HG03378 (cell line): Measurements from ENCODE around the gene GALNT7.

ENCODE experiments used
- ATAC-seq: cut with Tn5 transposase; IDR thresholded peaks from one replicate; pipeline ENCODE4 v1.9.1; 2021; ENCODE audit warnings: mild to moderate bottlenecking, moderate library complexity; ENCODE audit not compliant: unreplicated experiment

The GALNT7 gene

GRCh38 chr4:173258866-173259265, 90.3 kb downstream of the GALNT7 start:
- no peak for ATAC-seq

GRCh38 chr4:173259310-173259709, 90.7 kb downstream of the GALNT7 start:
- no peak for ATAC-seq

- no peak for ATAC-seq
Measured at GRCh38 chr4:173261052-173261451, 92.4 kb downstream of the GALNT7 start.

- no peak for ATAC-seq
Measured at GRCh38 chr4:173262375-173262774, 93.8 kb downstream of the GALNT7 start.

GRCh38 chr4:173264245-173264644, 95.6 kb downstream of the GALNT7 start:
- no peak for ATAC-seq

GRCh38 chr4:173264684-173265185, 96.1 kb downstream of the GALNT7 start:
- ATAC-seq = peak; percentile 89

GRCh38 chr4:173265751-173266150, 97.1 kb downstream of the GALNT7 start:
- no peak for ATAC-seq

- ATAC-seq = no peak
Measured at GRCh38 chr4:173267711-173268110, 99.1 kb downstream of the GALNT7 start.

GRCh38 chr4:173269280-173269679, 100.7 kb downstream of the GALNT7 start:
- no peak for ATAC-seq

- ATAC-seq = no peak
Measured at GRCh38 chr4:173270312-173271027, 101.9 kb downstream of the GALNT7 start.

GRCh38 chr4:173272314-173272713, 103.7 kb downstream of the GALNT7 start:
- no peak for ATAC-seq

GRCh38 chr4:173272996-173273395, 104.4 kb downstream of the GALNT7 start:
- no peak for ATAC-seq

GRCh38 chr4:173273941-173274340, 105.3 kb downstream of the GALNT7 start:
- no peak for ATAC-seq

- ATAC-seq = no peak
Measured at GRCh38 chr4:173274744-173275143, 106.1 kb downstream of the GALNT7 start.

- no peak for ATAC-seq
Measured at GRCh38 chr4:173275150-173275549, 106.5 kb downstream of the GALNT7 start.

- ATAC-seq = no peak
Measured at GRCh38 chr4:173277340-173277739, 108.7 kb downstream of the GALNT7 start.

GRCh38 chr4:173280998-173281397, 112.4 kb downstream of the GALNT7 start:
- ATAC-seq = no peak

- no peak for ATAC-seq
Measured at GRCh38 chr4:173281406-173282255, 113.0 kb downstream of the GALNT7 start.

GRCh38 chr4:173282256-173282562, 113.6 kb downstream of the GALNT7 start:
- ATAC-seq = no peak

- ATAC-seq = no peak
Measured at GRCh38 chr4:173282626-173283025, 114.0 kb downstream of the GALNT7 start.

GRCh38 chr4:173284463-173284862, 115.9 kb downstream of the GALNT7 start:
- no peak for ATAC-seq

- no peak for ATAC-seq
Measured at GRCh38 chr4:173287486-173287885, 118.9 kb downstream of the GALNT7 start.
